NB4 (cell line): ENCODE results near the gene SNAI3.

Source experiments
- DNase-seq: peaks from one replicate; pipeline ENCODE4 v3.0.0; 2010; ENCODE audit warnings: low read depth
- H3K4me3 ChIP-seq: one replicate; pipeline ENCODE4 v1.5.1; 2011; ENCODE audit warnings: mild to moderate bottlenecking, low read depth, low read length, moderate library complexity
- CTCF ChIP-seq: IDR thresholded peaks from one replicate; pipeline ENCODE4 v1.5.1; 2012; ENCODE audit warnings: low read depth, low read length
- MAX ChIP-seq: IDR thresholded peaks from 2 replicates; pipeline ENCODE4 v1.6.1; 2011; ENCODE audit warnings: low read depth, low read length
- MYC ChIP-seq: IDR thresholded peaks from 2 replicates; pipeline ENCODE4 v1.6.1; 2011; ENCODE audit warnings: low read depth, low read length
- POLR2A ChIP-seq: IDR thresholded peaks from 2 replicates; pipeline ENCODE4 v1.6.1; 2011; ENCODE audit warnings: mild to moderate bottlenecking; ENCODE audit not compliant: insufficient read length; ENCODE audit errors: extremely low read depth

The SNAI3 gene

GRCh38 chr16:88703486-88704309, 17.4 kb upstream of the SNAI3 start:
- TF ChIP-seq CTCF (peak; percentile 6), POLR2A (peak; percentile 34), MAX (peak; percentile 70), MYC (peak; percentile 73)
- DNase-seq: peak; percentile 98
- H3K4me3 ChIP-seq: peak overlapping the region; percentile 95

- TF ChIP-seq CTCF: no peak
- TF ChIP-seq MAX: no peak
- no peak for TF ChIP-seq POLR2A
- TF ChIP-seq MYC: peak; percentile 27; the same call in 1 of the 2 replicates
- DNase-seq: peak; percentile 87
- H3K4me3 ChIP-seq: peak overlapping the region; percentile 95
Measured at GRCh38 chr16:88702371-88703210, 16.3 kb upstream of the SNAI3 start.

GRCh38 chr16:88701581-88702370, 15.5 kb upstream of the SNAI3 start:
- no peak for DNase-seq
- TF ChIP-seq MYC: no peak
- TF ChIP-seq POLR2A: no peak
- TF ChIP-seq CTCF: no peak
- TF ChIP-seq MAX: no peak
- H3K4me3 ChIP-seq: peak overlapping the region; percentile 95

GRCh38 chr16:88700636-88701482, 14.6 kb upstream of the SNAI3 start:
- TF ChIP-seq CTCF (no peak), MYC (peak; percentile 71; the same call in 1 of the 2 replicates), MAX (peak; percentile 93)
- DNase-seq: peak; percentile 100
- H3K4me3 ChIP-seq: no peak overlapping the region

GRCh38 chr16:88700322-88700635, 14.0 kb upstream of the SNAI3 start:
- H3K4me3 ChIP-seq: no peak overlapping the region
- DNase-seq: no peak
- TF ChIP-seq CTCF: no peak
- TF ChIP-seq POLR2A: no peak
- no peak for TF ChIP-seq MAX
- TF ChIP-seq MYC: no peak
